ENCODE results near the gene TRIM44.

DNA sequence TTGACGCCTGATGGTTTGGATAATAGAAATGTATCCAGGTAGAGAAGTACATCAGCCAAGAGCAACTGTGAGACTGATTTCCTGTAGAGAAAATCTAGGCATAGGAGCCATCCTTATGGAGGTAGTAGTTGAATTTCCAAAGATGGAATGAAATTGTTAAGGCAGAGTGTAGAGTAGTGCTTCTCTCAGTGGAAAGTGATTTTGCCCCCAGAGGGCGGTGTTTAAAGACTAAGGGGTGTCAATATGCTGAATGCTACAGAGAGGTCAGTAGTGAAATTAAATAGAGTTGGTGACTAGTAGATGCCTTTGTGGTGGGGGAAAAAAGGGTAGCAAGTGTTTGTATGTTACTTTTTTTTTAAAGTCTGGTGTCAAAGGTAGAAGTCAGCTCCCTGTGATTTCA, 54.5 kb downstream of the TRIM44 start:
- TF ChIP-seq, protein P1, sequence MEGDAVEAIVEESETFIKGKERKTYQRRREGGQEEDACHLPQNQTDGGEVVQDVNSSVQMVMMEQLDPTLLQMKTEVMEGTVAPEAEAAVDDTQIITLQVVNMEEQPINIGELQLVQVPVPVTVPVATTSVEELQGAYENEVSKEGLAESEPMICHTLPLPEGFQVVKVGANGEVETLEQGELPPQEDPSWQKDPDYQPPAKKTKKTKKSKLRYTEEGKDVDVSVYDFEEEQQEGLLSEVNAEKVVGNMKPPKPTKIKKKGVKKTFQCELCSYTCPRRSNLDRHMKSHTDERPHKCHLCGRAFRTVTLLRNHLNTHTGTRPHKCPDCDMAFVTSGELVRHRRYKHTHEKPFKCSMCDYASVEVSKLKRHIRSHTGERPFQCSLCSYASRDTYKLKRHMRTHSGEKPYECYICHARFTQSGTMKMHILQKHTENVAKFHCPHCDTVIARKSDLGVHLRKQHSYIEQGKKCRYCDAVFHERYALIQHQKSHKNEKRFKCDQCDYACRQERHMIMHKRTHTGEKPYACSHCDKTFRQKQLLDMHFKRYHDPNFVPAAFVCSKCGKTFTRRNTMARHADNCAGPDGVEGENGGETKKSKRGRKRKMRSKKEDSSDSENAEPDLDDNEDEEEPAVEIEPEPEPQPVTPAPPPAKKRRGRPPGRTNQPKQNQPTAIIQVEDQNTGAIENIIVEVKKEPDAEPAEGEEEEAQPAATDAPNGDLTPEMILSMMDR (IDR thresholded peaks at IDR 0.05; ENCODE audit: insufficient read depth, low read length, poor library complexity, severe bottlenecking) = no peak
- TF ChIP-seq EZH2phosphoT487 (conservative IDR thresholded peaks at IDR 0.05; ENCODE audit: low read length) = no peak

All from SU-DHL-6 (cell line).